Measurements from ENCODE around the gene GPC3. TPM values are rescaled to one million over a fixed set of nuclear protein-coding genes. Genes with fewer than 3 reads are reported as not detected.

The GPC3 gene
- total RNA-seq, 1 donor from 2014 or later: 15.5 TPM

DNA sequence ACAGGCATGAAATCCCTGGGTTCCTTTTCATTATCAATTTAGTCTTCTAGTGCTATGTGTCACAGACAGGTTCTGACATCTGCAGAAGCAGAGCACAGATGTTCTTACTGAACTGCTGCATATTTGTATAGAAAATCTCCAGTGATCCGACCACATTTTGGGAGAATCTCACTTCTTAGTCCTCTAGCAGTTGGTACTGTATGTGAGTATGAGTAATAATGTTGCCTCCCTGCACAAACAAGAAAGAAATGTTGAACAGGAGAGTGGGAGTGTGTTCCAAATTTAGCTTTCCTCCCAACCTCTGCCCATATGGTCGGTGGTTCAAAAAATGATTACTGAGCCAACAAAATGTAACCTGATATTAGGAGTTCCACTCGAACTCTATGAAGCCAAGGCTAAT, 404.8 kb downstream of the GPC3 start:
- no peak for TF ChIP-seq POLR2A (IDR thresholded peaks at IDR 0.05)
- TF ChIP-seq POLR2AphosphoS5 (IDR thresholded peaks at IDR 0.05; ENCODE audit: insufficient read depth in 1 of 2, low read depth in 1 of 2): no peak
- TF ChIP-seq, protein P1, sequence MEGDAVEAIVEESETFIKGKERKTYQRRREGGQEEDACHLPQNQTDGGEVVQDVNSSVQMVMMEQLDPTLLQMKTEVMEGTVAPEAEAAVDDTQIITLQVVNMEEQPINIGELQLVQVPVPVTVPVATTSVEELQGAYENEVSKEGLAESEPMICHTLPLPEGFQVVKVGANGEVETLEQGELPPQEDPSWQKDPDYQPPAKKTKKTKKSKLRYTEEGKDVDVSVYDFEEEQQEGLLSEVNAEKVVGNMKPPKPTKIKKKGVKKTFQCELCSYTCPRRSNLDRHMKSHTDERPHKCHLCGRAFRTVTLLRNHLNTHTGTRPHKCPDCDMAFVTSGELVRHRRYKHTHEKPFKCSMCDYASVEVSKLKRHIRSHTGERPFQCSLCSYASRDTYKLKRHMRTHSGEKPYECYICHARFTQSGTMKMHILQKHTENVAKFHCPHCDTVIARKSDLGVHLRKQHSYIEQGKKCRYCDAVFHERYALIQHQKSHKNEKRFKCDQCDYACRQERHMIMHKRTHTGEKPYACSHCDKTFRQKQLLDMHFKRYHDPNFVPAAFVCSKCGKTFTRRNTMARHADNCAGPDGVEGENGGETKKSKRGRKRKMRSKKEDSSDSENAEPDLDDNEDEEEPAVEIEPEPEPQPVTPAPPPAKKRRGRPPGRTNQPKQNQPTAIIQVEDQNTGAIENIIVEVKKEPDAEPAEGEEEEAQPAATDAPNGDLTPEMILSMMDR (IDR thresholded peaks at IDR 0.05): no peak
- intact Hi-C loops (cut with DNase I): no loop called here
- H3K4me3 ChIP-seq: no peak overlapping the region
- H3K27ac ChIP-seq: no peak overlapping the region
- no peaks in the 10 kb centered on the region for H3K36me3 ChIP-seq
- no peaks in the 10 kb centered on the region for H3K9me3 ChIP-seq
- H3K4me1 ChIP-seq: no peaks in the 10 kb centered on the region
- DNase-seq (ENCODE audit: extremely low spot score in 2 of 2): no peak
- H3K27me3 ChIP-seq: no peaks in the 10 kb centered on the region

DNA sequence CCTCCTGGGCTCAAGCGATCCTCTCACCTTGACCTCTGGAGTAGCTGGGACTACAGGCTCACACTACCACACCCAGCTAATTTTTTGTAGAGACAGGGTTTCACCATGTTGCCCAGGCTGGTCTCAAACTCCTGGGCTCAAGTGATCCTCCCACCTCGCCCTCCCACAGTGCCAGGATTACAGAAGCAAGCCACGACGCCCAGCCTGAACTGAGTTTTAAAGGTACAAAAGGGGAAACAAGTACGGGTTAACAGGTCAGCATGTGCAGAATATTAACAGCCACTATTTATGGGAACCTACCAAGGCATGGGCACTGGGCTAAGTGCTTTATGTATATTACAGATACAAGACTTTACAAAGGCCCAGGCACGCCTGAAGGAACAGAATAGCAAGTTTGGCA, 405.8 kb downstream of the GPC3 start:
- no peak overlapping the region for H3K27ac ChIP-seq
- H3K4me1 ChIP-seq: no peaks in the 10 kb centered on the region
- no peaks in the 10 kb centered on the region for H3K36me3 ChIP-seq
- DNase-seq (ENCODE audit: extremely low spot score in 2 of 2): no peak
- no peak overlapping the region for H3K4me3 ChIP-seq
- H3K27me3 ChIP-seq: no peaks in the 10 kb centered on the region
- TF ChIP-seq POLR2A (IDR thresholded peaks at IDR 0.05): no peak
- TF ChIP-seq, protein P1 (IDR thresholded peaks at IDR 0.05): no peak
- TF ChIP-seq POLR2AphosphoS5 (IDR thresholded peaks at IDR 0.05; ENCODE audit: insufficient read depth in 1 of 2, low read depth in 1 of 2): no peak
- intact Hi-C loops (cut with DNase I): no loop called here
- no peaks in the 10 kb centered on the region for H3K9me3 ChIP-seq

DNA sequence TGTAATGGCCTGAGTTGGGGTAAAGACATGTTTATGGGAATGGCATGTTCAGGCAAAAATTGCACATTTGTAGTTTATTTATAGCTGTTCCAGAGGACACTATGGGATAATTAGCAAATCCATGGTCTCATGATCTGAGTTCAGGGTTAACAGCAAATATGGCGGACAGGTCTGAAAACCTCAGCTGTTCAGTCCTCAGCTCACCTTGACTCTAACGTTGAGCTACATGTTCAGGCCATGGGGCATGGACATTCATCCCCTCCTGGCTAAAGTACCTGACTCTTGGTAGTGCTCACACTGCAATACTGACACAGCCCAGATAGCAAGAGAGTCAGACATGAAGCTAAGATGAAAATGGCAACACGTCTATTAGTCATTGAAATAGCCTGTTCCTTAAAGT, 408.5 kb downstream of the GPC3 start:
- H3K36me3 ChIP-seq: no peaks in the 10 kb centered on the region
- H3K9me3 ChIP-seq: no peaks in the 10 kb centered on the region
- H3K27me3 ChIP-seq: no peaks in the 10 kb centered on the region
- no peaks in the 10 kb centered on the region for H3K4me1 ChIP-seq
- intact Hi-C loops (cut with DNase I): no loop called here
- H3K27ac ChIP-seq: no peak overlapping the region
- TF ChIP-seq POLR2A (IDR thresholded peaks at IDR 0.05) (no peak), POLR2AphosphoS5 (IDR thresholded peaks at IDR 0.05; ENCODE audit: insufficient read depth in 1 of 2, low read depth in 1 of 2) (no peak)
- TF ChIP-seq, protein P1 (IDR thresholded peaks at IDR 0.05): no peak
- H3K4me3 ChIP-seq: no peak overlapping the region
- DNase-seq (ENCODE audit: extremely low spot score in 2 of 2): no peak

DNA sequence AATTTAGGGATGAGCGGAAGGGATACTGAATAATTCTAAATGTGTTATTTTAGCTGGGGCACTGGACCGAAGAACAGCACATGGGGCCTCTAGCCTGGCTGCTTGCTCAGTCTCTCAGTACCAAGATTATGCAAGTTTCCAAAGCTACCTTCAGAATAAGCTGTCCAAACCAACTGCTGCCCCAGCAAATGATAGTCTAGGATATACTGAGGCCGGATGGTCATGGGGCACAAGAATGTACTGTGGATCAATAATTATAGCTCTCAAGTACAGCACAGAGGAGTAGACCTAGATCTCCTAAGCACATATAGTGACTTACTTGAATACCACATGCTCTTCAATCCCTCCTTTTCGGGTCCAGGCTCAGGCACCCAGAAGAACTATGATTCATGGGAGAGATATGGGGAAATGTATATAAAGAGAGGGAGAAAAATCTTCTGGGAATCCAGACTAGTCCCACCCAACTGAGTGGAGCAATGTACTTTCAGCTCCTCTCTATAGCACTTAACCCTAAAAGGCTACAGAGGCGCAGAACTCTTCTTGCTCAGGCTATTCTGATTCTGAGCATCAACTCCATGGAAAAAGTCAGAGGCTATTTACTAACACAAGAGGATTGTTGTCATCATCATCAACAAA, 409.8 kb downstream of the GPC3 start:
- Histone ChIP-seq H3K9me3 (no peaks in the 10 kb centered on the region), H3K36me3 (no peaks in the 10 kb centered on the region), H3K27ac (no peak overlapping the region), H3K4me1 (no peaks in the 10 kb centered on the region), H3K4me3 (no peak overlapping the region), H3K27me3 (no peaks in the 10 kb centered on the region)
- intact Hi-C loops (cut with DNase I): no loop called here
- DNase-seq (ENCODE audit: extremely low spot score in 2 of 2): no peak
- TF ChIP-seq, protein P1 (IDR thresholded peaks at IDR 0.05): no peak
- TF ChIP-seq POLR2AphosphoS5 (IDR thresholded peaks at IDR 0.05; ENCODE audit: insufficient read depth in 1 of 2, low read depth in 1 of 2) (no peak), POLR2A (IDR thresholded peaks at IDR 0.05) (no peak)

DNA sequence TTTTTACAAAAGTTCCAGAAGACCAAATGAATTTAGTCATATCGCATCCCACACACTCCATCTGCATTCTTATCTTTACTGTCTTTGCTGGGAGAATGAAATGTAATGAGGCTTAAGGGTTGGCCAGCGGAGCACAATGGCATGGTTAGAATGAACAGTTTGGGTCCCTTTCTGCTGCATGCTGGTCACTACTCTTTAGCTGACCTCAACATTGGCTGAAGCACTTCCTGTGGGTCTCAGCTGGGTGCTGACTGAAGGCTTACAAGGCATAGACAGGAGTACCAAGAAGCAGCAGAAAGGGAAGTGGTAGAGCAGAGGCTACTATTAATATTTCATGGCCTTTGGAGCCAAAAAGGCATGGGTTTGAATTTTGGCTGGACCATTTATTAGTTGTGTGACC, 410.7 kb downstream of the GPC3 start:
- Histone ChIP-seq H3K4me3 (no peak overlapping the region), H3K27me3 (no peaks in the 10 kb centered on the region), H3K36me3 (no peaks in the 10 kb centered on the region), H3K4me1 (no peaks in the 10 kb centered on the region), H3K27ac (no peak overlapping the region), H3K9me3 (no peaks in the 10 kb centered on the region)
- TF ChIP-seq, protein P1 (IDR thresholded peaks at IDR 0.05): no peak
- TF ChIP-seq POLR2AphosphoS5 (IDR thresholded peaks at IDR 0.05; ENCODE audit: insufficient read depth in 1 of 2, low read depth in 1 of 2) (no peak), POLR2A (IDR thresholded peaks at IDR 0.05) (no peak)
- intact Hi-C loops (cut with DNase I): no loop called here
- DNase-seq (ENCODE audit: extremely low spot score in 2 of 2): no peak
